Muscle of leg (tissue), 11 donors: ENCODE data around the gene STEAP3. TPM values are rescaled to one million over a fixed set of nuclear protein-coding genes. Genes with fewer than 3 reads are reported as not detected.
A peak's percentile ranks its signal among the peaks of the same experiment; 100 is the strongest.

Experiments used
- DNase-seq: peaks from one replicate; pipeline ENCODE4 v3.0.0; 2013
- H3K27ac ChIP-seq: one replicate; pipeline ENCODE4 v1.5.1; 2013; ENCODE audit warnings: mild to moderate bottlenecking, low read length, control low read depth
- H3K27me3 ChIP-seq: one replicate; pipeline ENCODE4 v1.6.1; 2013; ENCODE audit warnings: low read length; ENCODE audit not compliant: control insufficient read depth, insufficient read depth
- H3K36me3 ChIP-seq: one replicate; pipeline ENCODE4 v1.6.1; 2013; ENCODE audit warnings: low read length; ENCODE audit not compliant: control insufficient read depth, insufficient read depth
- H3K4me1 ChIP-seq: one replicate; pipeline ENCODE4 v1.6.1; 2013; ENCODE audit warnings: low read length; ENCODE audit not compliant: control insufficient read depth, insufficient read depth
- H3K4me3 ChIP-seq: one replicate; pipeline ENCODE4 v1.5.1; 2013; ENCODE audit warnings: low read length, control low read depth
- H3K9me3 ChIP-seq: replicated peaks from 2 replicates; pipeline ENCODE4 v1.6.1; 2013; ENCODE audit warnings: low read depth, low read length; ENCODE audit not compliant: control insufficient read depth
- WGBS: methylation state at CpG from one replicate; pipeline ENCODE4 v1.1.5; 2013; ENCODE audit warnings: missing lambda C conversion rate; ENCODE audit not compliant: insufficient coverage; 5-methylcytosine and 5-hydroxymethylcytosine counted together
- polyA plus RNA-seq, 8 donors: library from polyadenylated mRNA; unstranded; fragments of 120-200 nt; gene quantifications; one replicate each; pipeline versions ENCODE4 v1.2.1 to v1.2.3, GENCODE V29; 2013; ENCODE audit warnings: inconsistent platforms in 1 of 8, low replicate concordance in 1 of 8; ENCODE audit not compliant: insufficient read length in 8 of 8, insufficient read depth in 1 of 8
- total RNA-seq: library from RNA; stranded (reverse); fragments of 120-200 nt; gene quantifications from one replicate; pipeline ENCODE4 v1.2.4, GENCODE V29; 2013

STEAP3 gene
- total and polyA plus RNA-seq, 9 donors: 8.0 to 21.0 (median 14.1) TPM

DNA sequence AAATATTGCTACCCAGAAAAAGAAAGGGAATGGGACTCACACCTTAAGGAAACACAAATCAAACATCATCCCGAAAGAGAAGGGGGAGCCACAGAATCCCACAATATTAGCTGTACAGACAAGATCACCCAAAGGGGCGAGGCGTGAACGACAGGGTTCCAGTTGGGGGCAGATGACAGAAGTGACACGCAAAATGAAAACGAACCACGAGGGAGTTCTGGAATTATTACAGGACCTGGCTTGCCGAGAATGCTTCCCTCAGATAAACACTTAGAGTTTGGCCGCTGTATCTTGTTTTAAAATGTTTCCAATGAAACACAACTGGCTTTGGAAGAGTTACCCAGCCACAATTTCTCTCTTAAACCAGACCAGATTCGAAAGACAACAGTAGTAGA, 82.6 kb downstream of the STEAP3 start:
- Histone ChIP-seq H3K4me3 (no peak overlapping the region), H3K4me1 (no peaks in the 10 kb centered on the region), H3K27ac (no peak overlapping the region), H3K36me3 (no peaks in the 10 kb centered on the region), H3K27me3 (no peaks in the 10 kb centered on the region), H3K9me3 (no peaks in the 10 kb centered on the region)
- WGBS: 86% methylated on average over 7 of the region's 10 CpGs
- DNase-seq: no peak

DNA sequence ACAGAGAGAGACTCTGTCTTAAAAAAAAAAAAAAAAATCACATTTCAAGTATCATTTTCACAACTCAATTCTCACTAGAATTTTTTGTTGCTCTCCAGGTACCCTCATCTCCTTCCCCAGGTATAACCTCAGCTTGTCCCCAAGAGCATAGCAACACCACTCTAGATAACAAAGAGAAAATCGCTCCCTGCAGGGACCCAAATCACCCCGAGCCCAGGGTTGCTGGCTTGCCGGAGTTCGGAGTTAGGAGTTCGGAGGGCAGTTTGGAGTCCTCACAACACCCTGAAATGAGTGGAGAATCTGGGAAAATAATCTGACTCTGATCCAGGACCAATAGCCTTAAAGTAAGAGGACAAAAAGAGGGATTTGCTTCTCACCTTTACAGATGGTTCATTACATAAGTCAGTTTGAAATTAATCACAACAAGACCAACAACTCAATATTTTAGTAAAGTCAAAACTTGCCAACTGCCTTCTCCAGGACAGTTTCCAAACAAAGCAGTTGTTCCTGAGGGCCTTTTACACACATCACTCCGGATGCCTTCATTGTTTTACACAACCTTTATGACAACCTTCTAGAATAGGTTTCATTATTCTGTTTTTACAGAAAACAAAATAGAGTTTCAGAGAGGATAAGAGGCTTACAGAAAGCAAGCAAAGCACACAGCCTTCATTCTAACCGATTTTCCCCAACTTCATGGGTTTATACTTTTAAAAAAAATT, 83.9 kb downstream of the STEAP3 start:
- Histone ChIP-seq H3K27me3 (no peaks in the 10 kb centered on the region), H3K4me1 (no peaks in the 10 kb centered on the region), H3K4me3 (no peak overlapping the region), H3K9me3 (no peaks in the 10 kb centered on the region), H3K27ac (no peak overlapping the region), H3K36me3 (no peaks in the 10 kb centered on the region)
- 67% methylated on average over 3 of the region's 7 CpGs for WGBS
- DNase-seq: no peak

- WGBS: no CpG with 5 or more reads among the region's 4 CpGs
Measured at GRCh38 chr2:119308793-119309330, 85.2 kb downstream of the STEAP3 start.

DNA sequence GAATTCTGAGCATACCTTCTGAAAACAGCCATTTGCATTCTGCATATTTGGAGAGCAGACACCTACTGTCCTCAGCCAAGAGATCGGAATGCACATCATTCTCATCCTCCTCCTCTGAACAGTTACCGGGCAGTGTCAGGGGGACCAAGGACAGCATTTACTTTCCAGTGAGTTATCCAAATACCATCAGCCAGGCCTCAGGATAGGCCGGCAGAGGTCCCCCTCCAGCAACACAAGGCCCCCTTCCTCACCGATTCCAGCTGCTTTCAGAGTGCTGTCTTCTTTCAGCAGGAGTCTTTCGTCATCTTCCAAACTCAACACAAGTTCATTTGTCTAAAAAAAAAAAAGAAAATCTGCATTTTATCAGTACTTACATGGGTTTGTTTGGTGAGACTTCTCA, 87.7 kb downstream of the STEAP3 start:
- peak; percentile 16 for DNase-seq
- no peak overlapping the region for H3K4me3 ChIP-seq
- H3K4me1 ChIP-seq: peaks cover 5% of the 10 kb centered on the region
- no peaks in the 10 kb centered on the region for H3K9me3 ChIP-seq
- no peaks in the 10 kb centered on the region for H3K36me3 ChIP-seq
- 49% methylated on average over 4 of the region's 5 CpGs for WGBS
- H3K27me3 ChIP-seq: no peaks in the 10 kb centered on the region
- no peak overlapping the region for H3K27ac ChIP-seq

More at GRCh38 chr2:119308793-119309330, 85.2 kb downstream of the STEAP3 start:
- Histone ChIP-seq H3K27me3 (no peaks in the 10 kb centered on the region), H3K36me3 (no peaks in the 10 kb centered on the region), H3K9me3 (no peaks in the 10 kb centered on the region), H3K27ac (no peak overlapping the region), H3K4me1 (peaks cover 5% of the 10 kb centered on the region), H3K4me3 (no peak overlapping the region)
- DNase-seq: no peak

GRCh38 chr2:119311831-119312230, 88.2 kb downstream of the STEAP3 start:
- peaks cover 5% of the 10 kb centered on the region for H3K4me1 ChIP-seq
- WGBS: 78% methylated on average over 5 of the region's 9 CpGs
- H3K27ac ChIP-seq: no peak overlapping the region
- no peak for DNase-seq
- no peaks in the 10 kb centered on the region for H3K36me3 ChIP-seq
- H3K9me3 ChIP-seq: no peaks in the 10 kb centered on the region
- no peaks in the 10 kb centered on the region for H3K27me3 ChIP-seq
- H3K4me3 ChIP-seq: no peak overlapping the region

Other genes with a start within 250 kb of the STEAP3 start
- not detected for gene C1QL2, start 65.1 kb upstream of the STEAP3 start, total RNA-seq
- gene C1QL2, start 65.1 kb upstream of the STEAP3 start, polyA plus RNA-seq: not detected
- gene C2orf76, start 143.0 kb downstream of the STEAP3 start, total RNA-seq: 11.9 TPM
- gene C2orf76, start 143.0 kb downstream of the STEAP3 start, polyA plus RNA-seq: 10 to 100 TPM in 2 of 8 donors, 1 to 10 TPM in 6; 8.9 to 11.8 (median 9.7) TPM
- 179 TPM for gene DBI, start 143.1 kb downstream of the STEAP3 start, total RNA-seq
- gene DBI, start 143.1 kb downstream of the STEAP3 start, polyA plus RNA-seq: 100 to 1,000 TPM; 252 to 319 (median 274) TPM
- 2.0 TPM for gene TMEM37, start 208.0 kb downstream of the STEAP3 start, total RNA-seq
- 10 to 100 TPM in 1 of 8 donors, 1 to 10 TPM in 7; 3.3 to 10.9 (median 5.9) TPM for gene TMEM37, start 208.0 kb downstream of the STEAP3 start, polyA plus RNA-seq